ENCODE results near the gene WDR7.

- no peak for TF ChIP-seq YY1 (IDR thresholded peaks at IDR 0.05; ENCODE audit: borderline replicate concordance in 1 of 3, control insufficient read depth in 1 of 3, extremely low read depth in 1 of 3, insufficient read depth in 3 of 3, insufficient read length in 1 of 3, insufficient replicate concordance in 2 of 3, low read depth in 1 of 3, low read length in 2 of 3)
- no peak for TF ChIP-seq ZNF217 (CRISPR knock-in tag; IDR thresholded peaks at IDR 0.05)
- no peak for TF ChIP-seq TAF9B (IDR thresholded peaks at IDR 0.05; ENCODE audit: partially characterized antibody)
- no peak for TF ChIP-seq CREM (IDR thresholded peaks at IDR 0.05; ENCODE audit: low read depth)
- TF ChIP-seq CTCF (IDR thresholded peaks at IDR 0.05 in 2 of 3, conservative IDR thresholded peaks at IDR 0.05 in 1 of 3; ENCODE audit: insufficient read depth in 2 of 3, low read depth in 1 of 3, low read length in 3 of 3) = no peak
- TF ChIP-seq CBFB (CRISPR knock-in tag; IDR thresholded peaks at IDR 0.05) = no peak
- no peak for TF ChIP-seq REST (IDR thresholded peaks at IDR 0.05; ENCODE audit: borderline replicate concordance)
- no peak for TF ChIP-seq REST (CRISPR knock-in tag; IDR thresholded peaks at IDR 0.05; ENCODE audit: low read depth)
- TF ChIP-seq RBM34 (IDR thresholded peaks at IDR 0.05; ENCODE audit: borderline replicate concordance, insufficient read depth, low read length) = no peak
Measured at GRCh38 chr18:57063601-57064103, 412.5 kb downstream of the WDR7 start.

Measured in K562 (cell line).